Measurements from ENCODE around the gene ROMO1. TPM values are rescaled to one million over a fixed set of nuclear protein-coding genes. Genes with fewer than 3 reads are reported as not detected.
A peak's percentile ranks its signal among the peaks of the same experiment; 100 is the strongest.
"Not testable (repeated sequence)": the region's sequence is repeated elsewhere in the genome, so short reads cannot be mapped to it uniquely, and the experiment has no call there.

The ROMO1 gene
- total RNA-seq, 1 donor from 2014 or later = 94.9 TPM

DNA sequence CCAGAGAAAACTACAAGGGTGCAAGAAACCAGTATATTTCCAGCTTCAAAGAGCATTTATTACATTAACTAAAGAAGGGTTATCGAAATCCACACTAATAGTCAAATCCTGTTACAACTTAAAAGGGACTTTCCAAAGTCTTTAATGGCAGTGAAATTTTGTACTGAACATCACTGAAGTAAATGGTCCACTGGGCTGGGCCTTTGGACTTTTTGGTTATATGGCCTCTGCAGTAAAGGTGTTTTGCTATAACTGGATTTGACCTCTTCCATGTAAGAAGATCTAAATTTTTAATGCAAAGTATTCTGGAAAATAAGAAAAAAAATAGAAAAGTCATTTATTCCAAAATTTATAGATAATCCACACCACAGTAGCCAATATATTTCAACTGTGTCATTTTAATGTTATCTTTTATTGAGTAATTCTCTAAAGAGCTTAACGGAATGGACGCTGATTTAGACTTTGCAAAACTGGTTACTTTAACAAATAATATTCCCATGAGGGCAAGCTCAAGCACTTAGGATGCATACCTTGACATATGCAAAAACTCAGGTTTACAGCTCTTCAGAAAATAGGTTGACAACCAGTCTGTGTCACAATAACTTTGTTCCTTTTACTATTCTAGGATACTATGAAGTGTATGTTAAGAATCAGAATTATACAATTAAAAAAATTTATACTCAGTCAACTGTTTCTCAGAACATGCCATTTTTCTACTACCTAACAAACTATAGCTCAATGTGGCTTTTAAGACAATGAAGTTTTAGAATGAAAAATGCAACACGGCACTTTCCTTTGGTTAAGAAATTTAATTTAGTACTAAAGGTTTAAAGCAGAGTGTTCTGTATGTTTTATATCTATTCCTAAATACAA lies 35.8 kb downstream of the ROMO1 start:
- Mint-ChIP-seq H3K9me3 (no peaks in the 10 kb centered on the region), H3K4me1 (peaks cover 43% of the 10 kb centered on the region), H3K27me3 (no peaks in the 10 kb centered on the region), H3K36me3 (ENCODE audit: low read depth) (peaks cover 81% of the 10 kb centered on the region), H3K4me3 (peak overlapping the region; percentile 55), H3K27ac (no peak overlapping the region)
- no peak for DNase-seq
- intact Hi-C loops (cut with micrococcal nuclease) = loop anchor here (2.0 kb wide), 1 partner anchor 26 kb away; no protein-coding TSS in a partner anchor

DNA sequence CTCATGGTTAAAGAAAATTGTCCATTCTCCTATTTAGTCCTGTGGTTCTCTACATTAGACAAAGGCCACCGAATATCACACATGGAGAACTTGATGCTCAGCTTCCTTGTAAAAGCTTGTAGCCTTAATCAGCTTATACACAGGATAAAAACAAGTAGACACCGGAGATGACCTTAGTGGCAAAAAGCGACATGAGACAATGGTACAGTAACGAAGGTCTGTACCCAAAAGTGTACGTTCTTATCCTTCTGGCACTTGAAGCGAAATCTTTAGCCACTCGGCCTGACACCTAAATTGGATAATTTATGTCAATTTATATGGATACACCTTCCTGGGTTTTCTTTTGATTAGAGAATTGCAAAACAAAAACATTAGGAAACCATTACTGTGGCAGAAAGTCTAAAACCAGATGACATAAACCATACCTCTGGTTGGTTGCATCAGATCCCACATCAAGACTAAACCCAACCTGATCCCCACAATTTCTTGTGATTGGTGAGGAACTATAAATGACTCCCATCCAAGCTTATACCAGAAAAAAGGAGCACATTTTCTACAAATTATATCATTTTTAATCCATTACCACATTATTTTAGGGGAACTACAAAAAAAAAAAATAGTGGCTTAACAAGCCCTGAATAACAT lies 36.7 kb downstream of the ROMO1 start:
- Mint-ChIP-seq H3K4me1 (peaks cover 47% of the 10 kb centered on the region), H3K36me3 (ENCODE audit: low read depth) (peaks cover 82% of the 10 kb centered on the region), H3K27ac (peak overlapping the region; percentile 34)

DNA sequence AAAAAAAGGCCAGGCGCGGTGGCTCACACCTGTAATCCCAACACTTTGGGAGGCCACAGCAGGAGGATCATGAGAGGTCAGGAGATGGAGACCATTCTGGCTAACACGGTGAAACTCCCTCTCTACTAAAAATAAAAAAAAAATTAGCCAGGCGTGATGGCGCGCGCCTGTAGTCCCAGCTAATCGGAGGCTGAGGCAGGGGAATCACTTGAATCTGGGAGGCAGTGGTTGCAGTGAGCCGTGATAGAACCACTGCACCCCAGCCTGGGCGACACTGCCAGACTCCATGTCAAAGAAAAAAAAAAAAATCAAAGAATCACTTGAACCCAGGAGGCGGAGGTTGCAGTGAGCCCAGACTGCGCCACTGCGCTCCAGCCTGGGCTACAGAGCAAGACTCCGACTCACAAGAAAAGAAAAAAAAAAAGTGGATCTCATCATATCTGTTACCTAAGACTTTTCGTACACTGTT lies 38.7 kb downstream of the ROMO1 start:
- Mint-ChIP-seq H3K9me3 (no peaks in the 10 kb centered on the region), H3K27ac (peak overlapping the region; percentile 51), H3K4me3 (peak overlapping the region; percentile 62), H3K27me3 (peaks cover 4% of the 10 kb centered on the region), H3K4me1 (peaks cover 46% of the 10 kb centered on the region), H3K36me3 (ENCODE audit: low read depth) (peaks cover 80% of the 10 kb centered on the region)
- intact Hi-C loops (cut with micrococcal nuclease) = no loop called here
- DNase-seq = no peak

More for the DNA sequence above, 36.7 kb downstream of the ROMO1 start:
- Mint-ChIP-seq H3K4me3 (peak overlapping the region; percentile 66), H3K9me3 (no peaks in the 10 kb centered on the region), H3K27me3 (no peaks in the 10 kb centered on the region)
- no peak for DNase-seq
- intact Hi-C loops (cut with micrococcal nuclease) = loop anchor here (2.0 kb wide), 1 partner anchor 27 kb away; no protein-coding TSS in a partner anchor

DNA sequence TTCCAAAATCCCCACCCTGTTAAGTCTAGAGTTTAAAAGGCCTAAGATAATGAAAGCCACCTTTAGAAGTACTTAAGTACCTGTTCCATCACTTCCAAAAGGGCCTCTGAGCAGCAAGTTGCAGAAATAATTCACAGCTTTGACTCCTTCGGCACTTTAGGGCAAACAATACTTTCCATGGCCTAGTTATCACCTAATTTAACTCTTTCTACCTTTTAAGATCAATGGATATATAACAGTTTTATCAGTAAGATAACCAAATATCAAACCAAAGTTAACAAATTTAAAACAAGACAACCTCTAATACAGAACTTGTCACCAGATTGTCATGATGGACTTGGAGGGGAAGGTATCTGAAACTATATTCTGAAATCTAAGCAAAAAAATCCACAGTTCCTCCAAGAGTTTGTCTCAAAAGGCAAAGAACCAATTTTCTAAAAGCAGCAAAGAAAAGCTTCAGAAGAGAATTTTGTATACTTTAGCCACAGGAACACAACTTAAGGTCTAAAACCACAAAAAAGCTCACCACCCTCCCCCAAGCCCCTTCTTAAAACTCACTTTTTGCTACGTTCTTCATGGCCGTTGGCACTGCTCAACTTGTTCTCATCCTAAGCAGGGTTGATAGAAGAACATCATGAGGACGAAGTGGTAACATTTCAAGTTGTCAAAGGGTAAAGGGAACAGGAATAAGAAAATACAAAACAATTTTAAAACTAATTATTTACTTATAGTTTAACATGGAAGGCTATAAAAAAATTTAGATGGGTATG lies 39.4 kb downstream of the ROMO1 start:
- Mint-ChIP-seq H3K36me3 (ENCODE audit: low read depth) (peaks cover 73% of the 10 kb centered on the region), H3K9me3 (no peaks in the 10 kb centered on the region), H3K4me1 (peaks cover 46% of the 10 kb centered on the region), H3K4me3 (peak overlapping the region; percentile 62), H3K27ac (peak overlapping the region; percentile 18), H3K27me3 (peaks cover 4% of the 10 kb centered on the region)
- intact Hi-C loops (cut with micrococcal nuclease) = loop anchor here (1.0 kb wide), 1 partner anchor 8 kb away; no protein-coding TSS in a partner anchor
- no peak for DNase-seq

DNA sequence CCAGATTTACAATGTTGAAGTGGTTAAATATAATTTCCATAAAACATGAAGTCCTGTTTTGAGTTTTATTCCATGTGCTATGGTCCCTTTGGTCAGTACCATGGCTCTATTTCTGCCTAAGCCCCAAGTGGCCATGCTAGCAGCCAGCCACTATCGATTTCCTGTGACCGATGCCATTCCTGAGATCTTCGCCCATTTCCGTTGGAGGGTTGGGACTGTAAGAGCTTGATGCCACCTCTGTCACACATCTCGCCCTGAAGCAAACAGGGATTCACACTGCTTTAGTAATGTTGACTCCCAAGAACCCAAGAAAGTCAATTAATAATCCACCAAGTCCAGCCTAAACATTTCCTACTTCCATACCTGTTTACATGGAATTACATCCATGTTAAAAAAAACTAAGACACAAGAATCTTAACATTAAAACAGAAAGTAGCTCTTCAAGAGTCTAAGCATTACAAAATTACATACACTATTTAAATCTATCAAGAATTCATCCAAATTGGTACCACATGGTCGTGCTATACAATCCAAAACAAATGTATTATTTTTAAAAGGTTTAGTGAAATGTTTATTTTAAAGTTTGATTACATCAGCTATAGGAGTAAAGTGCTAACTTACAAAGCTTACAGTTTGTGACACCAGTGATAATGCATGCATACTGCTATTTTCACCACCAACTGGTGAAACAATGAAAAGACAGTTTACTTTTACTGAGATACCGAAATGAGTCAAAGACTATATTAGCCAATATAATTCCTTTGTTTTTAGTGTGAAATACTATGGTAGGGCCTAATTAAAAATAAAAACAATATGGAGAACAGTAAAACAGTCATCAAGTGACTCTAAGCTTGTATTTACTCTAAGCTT lies 40.3 kb downstream of the ROMO1 start:
- peak overlapping the region; percentile 82 for H3K27ac Mint-ChIP-seq
- intact Hi-C loops (cut with micrococcal nuclease) = loop anchor here (1.0 kb wide), 2 partner anchors 9 to 40 kb away; partner anchors contain the start of genes NFS1 and ROMO1
- H3K4me3 Mint-ChIP-seq = peak overlapping the region; percentile 91
- H3K36me3 Mint-ChIP-seq (ENCODE audit: low read depth) = peaks cover 65% of the 10 kb centered on the region
- DNase-seq = no peak
- H3K4me1 Mint-ChIP-seq = peaks cover 49% of the 10 kb centered on the region
- H3K27me3 Mint-ChIP-seq = peaks cover 4% of the 10 kb centered on the region
- no peaks in the 10 kb centered on the region for H3K9me3 Mint-ChIP-seq

DNA sequence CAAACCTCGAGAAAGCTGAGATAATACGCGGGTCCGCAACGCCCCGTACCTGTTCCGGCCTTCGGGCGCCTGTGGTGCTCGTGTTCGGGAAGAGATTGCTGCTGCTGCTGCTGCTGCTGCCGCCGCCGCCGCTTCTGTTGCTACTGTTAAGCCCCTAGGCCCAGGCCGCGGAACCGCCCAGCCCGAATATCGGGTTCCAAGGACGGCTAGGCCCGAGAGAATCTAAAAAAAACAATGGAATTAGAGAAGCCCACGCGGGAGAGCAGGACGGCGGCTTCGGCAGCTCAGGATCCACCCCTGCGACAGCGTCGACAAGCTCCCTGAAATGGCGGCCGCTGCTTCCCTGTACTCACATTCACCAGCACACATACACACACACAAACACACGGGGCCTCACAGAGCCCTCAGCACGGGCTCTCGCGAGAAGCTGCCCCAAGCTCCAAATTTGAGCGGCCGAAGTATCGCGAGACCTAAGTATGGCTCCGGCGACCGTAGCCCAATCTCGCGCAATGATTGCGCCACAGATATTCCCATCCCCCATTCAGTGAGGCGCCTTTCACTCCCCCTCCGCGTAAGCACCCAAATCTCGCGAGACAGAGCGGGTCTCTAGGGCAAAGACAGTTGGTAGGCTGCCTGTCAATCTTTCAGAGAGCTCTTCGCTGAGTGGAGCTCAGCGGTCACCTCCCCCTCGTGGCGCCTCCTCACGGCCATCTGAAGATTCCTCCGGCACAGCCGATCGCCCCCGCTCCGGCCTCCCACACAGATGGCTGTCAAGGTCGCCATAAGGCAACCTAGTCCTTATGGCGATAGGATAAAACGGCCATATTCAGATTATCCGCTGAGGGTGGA lies 42.9 kb downstream of the ROMO1 start, which contains the start of gene RBM39:
Gene RBM39 (minus strand): TSS at position 369 of the 849 bp plus-strand sequence. CDS start 1,386 bp downstream, outside the sequence.
- H3K4me1 Mint-ChIP-seq = peaks cover 43% of the 10 kb centered on the region
- peaks cover 4% of the 10 kb centered on the region for H3K27me3 Mint-ChIP-seq
- H3K4me3 Mint-ChIP-seq = peak within 1 kb of the TSS; percentile 91

DNA sequence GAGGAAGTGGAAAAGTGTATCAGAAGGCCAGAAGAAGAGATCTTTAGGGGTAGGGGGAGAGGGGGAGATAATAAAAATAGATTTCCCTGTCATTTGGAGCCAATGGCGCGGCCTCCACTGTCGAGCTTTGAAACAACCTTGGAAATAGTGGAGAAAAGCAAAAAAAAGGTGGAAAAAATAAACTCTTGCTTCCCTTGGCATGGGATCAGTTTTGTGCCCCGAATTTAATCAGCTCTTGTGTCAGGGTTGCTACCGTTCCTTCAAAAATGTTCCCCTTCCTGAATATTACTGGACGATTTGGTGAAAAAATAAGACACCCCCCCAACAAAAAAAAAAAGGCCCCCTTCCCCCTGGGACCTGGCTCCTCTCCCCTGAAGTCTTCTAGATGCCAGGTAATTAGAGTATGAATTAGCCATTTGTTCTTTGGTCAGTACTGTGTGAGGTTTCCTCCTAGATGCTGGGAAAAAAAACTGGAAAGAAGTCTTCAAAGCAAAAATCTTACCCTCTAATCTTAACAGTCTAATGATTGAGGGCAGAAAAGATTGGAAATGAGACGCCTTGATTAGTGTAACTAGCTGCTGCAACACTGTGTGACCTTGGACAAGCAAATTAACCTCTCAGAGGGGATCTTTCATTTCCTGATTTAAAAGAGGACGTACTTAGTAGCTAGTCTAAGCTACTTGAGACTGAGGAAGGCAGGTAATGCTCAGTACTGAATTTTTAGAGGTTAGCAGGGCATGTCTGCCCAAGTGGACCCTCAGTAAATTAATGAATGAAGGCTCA lies 43.7 kb downstream of the ROMO1 start:
- peak overlapping the region; percentile 91 for H3K4me3 Mint-ChIP-seq

More for the DNA sequence above, 42.9 kb downstream of the ROMO1 start, which contains the start of gene RBM39:
- H3K36me3 Mint-ChIP-seq (ENCODE audit: low read depth) = peaks cover 44% of the 10 kb centered on the region
- H3K9me3 Mint-ChIP-seq = no peaks in the 10 kb centered on the region
- peak within 1 kb of the TSS; percentile 100 for H3K27ac Mint-ChIP-seq
- DNase-seq = peak; percentile 100
- intact Hi-C loops (cut with micrococcal nuclease) = loop anchor here (1.0 kb wide), 3 partner anchors 30 to 126 kb away; partner anchors contain the start of genes CPNE1, PHF20 and RBM12

DNA sequence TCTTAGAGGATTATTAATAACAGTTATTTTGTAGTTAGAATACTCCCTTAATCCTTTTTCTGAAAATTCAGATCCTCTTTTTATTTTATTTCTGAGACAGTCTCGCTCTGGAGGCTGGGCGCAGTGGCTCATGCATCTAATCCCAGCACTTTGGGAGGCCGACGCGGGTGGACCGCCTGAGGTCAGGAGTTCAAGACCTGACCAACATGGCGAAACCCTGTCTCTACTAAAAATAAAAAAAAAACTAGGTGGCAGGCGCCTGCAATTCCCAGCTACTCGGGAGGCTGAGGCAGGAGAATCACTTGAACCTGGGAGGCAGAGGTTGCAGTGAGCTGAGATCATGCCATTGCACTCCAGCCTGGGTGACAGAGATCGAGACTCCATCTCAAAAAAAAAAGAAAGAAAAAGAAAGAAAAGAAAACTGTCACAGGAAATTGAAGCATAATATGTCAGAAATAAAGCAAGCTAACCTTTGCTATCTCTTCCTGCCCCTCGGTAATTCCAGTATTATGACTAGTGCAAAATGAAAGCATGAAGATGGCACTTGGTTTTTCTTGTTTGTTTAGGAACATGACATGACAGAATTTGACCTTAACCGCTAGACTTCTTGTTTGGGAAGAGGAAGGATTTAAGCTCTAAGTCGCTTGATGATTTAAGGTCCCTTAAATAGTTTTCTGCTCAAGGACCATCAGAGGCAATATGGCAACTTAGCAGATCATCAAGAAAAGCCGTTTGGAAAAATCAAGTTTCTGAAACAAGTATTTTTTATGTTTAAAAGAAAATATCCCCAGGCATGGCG lies 44.7 kb downstream of the ROMO1 start:
- Mint-ChIP-seq H3K9me3 (no peaks in the 10 kb centered on the region), H3K27me3 (peaks cover 4% of the 10 kb centered on the region)
- intact Hi-C loops (cut with micrococcal nuclease) = loop anchor here (1.0 kb wide), 1 partner anchor 209 kb away; no protein-coding TSS in a partner anchor

More for the DNA sequence above, 43.7 kb downstream of the ROMO1 start:
- DNase-seq = peak; percentile 71
- H3K27me3 Mint-ChIP-seq = peaks cover 4% of the 10 kb centered on the region
- peaks cover 43% of the 10 kb centered on the region for H3K4me1 Mint-ChIP-seq
- intact Hi-C loops (cut with micrococcal nuclease) = loop anchor here (1.0 kb wide), 4 partner anchors 29 to 210 kb away; partner anchors contain the start of genes CPNE1, PHF20 and RBM12
- no peaks in the 10 kb centered on the region for H3K9me3 Mint-ChIP-seq
- peaks cover 38% of the 10 kb centered on the region for H3K36me3 Mint-ChIP-seq (ENCODE audit: low read depth)
- H3K27ac Mint-ChIP-seq = peak overlapping the region; percentile 100

DNA sequence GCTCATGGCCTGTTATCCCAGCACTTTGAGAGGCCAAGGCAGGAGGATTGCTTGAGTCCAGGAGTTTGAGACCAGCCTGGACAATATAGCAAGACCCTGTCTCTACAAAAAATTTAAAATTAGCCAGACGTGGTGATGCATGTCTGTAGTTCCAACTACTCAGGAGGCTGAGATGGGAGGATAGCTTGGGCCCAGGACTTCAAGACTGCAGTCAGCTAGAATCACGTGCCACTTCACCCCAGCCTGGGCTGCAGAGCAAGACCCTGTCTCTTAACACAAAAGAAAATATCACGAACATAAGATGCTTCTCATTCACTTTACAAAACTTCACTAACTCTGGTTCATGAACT lies 45.3 kb downstream of the ROMO1 start:
- peaks cover 31% of the 10 kb centered on the region for H3K4me1 Mint-ChIP-seq
- intact Hi-C loops (cut with micrococcal nuclease); DNase-seq; H3K9me3 Mint-ChIP-seq; H3K27me3 Mint-ChIP-seq: not testable (repeated sequence)
- peak overlapping the region; percentile 91 for H3K4me3 Mint-ChIP-seq
- peak overlapping the region; percentile 100 for H3K27ac Mint-ChIP-seq
- peaks cover 25% of the 10 kb centered on the region for H3K36me3 Mint-ChIP-seq (ENCODE audit: low read depth)

More for the DNA sequence above, 44.7 kb downstream of the ROMO1 start:
- H3K27ac Mint-ChIP-seq = peak overlapping the region; percentile 100
- H3K36me3 Mint-ChIP-seq (ENCODE audit: low read depth) = peaks cover 29% of the 10 kb centered on the region
- DNase-seq = peak; percentile 67
- H3K4me3 Mint-ChIP-seq = peak overlapping the region; percentile 91
- peaks cover 34% of the 10 kb centered on the region for H3K4me1 Mint-ChIP-seq
